ENCODE results near the gene IQSEC1. TPM values are rescaled to one million over a fixed set of nuclear protein-coding genes. Genes with fewer than 3 reads are reported as not detected.

Gene IQSEC1
- total and polyA plus RNA-seq, 9 of the 15 experiments (the other 6 are each of a cell fraction or from before 2014, with no cell fraction given), result 0.56 to 39.0 (median 6.8) TPM

DNA sequence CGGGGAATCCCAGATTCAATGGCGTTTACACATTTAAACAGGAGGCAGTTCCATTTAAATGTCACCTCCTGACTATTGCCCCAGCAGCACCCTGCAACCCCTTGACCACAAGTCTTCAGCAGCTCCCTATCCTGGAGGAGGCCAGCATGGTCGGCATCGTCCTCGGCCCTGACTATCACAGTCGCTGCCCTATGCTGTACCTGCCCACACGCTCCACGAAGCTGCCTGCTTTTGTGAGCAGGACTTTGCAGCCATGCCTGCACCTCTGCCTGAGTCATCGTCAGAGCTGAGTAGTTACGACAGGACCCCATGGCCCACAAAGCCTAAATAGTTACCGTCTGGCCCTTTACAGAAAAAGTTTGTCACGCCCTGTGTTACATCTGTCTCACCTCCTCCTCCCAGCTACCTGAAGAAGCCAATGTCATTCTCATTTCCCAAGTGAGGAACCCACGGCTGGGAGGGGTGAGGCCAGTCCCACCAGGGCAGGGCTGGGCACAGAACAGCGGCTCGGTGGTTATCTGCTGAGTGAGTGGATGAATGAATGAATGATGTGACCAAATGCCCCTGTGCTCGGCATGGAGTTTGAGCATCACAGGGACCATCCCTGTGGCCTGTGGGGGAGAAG, 47.8 kb upstream of the IQSEC1 start:
- WGBS (ENCODE audit: insufficient coverage, low coverage, missing lambda C conversion rate), result 1% methylated on average over 16 of the region's 16 CpGs
- H3K79me2 ChIP-seq (ENCODE audit: control insufficient read depth, insufficient read depth, low read length), result no peaks in the 10 kb centered on the region
- H3K9me1 ChIP-seq (ENCODE audit: control insufficient read depth, insufficient read depth, low read length), result no peaks in the 10 kb centered on the region
- H3K36me3 ChIP-seq (ENCODE audit: control insufficient read depth, insufficient read depth, low read length), result no peaks in the 10 kb centered on the region
- H3K4me1 ChIP-seq (replicated peaks in 1 of 2; ENCODE audit: control insufficient read depth in 2 of 2, insufficient read depth in 2 of 2, low read length in 2 of 2), result peaks cover 0 to 2% of the 10 kb centered on the region in 2 experiments; a peak in 1 of 5 replicates
- BruUV-seq (replicated peaks), result no TSS peak
- in situ Hi-C loops (cut with MboI), result no loop called here
- no peak overlapping the region for H3K27ac ChIP-seq (ENCODE audit: extremely low read depth, low read depth, low read length)
- ATAC-seq (no peak), FAIRE-seq (no peak), DNase-seq (ENCODE audit: extremely low read depth in 1 of 4, low spot score in 3 of 4) (no peak)
- POLR2A ChIA-PET, result interaction anchor here (2.2 kb wide), 1 partner anchor 14 kb away, joined by 8 read pairs; no protein-coding TSS in a partner anchor
- TF ChIP-seq TEAD2 (tag; IDR thresholded peaks at IDR 0.05), result no peak
- no peak for TF ChIP-seq PATZ1 (CRISPR knock-in tag; IDR thresholded peaks at IDR 0.05; ENCODE audit: borderline replicate concordance)
- TF ChIP-seq NKRF (IDR thresholded peaks at IDR 0.05; ENCODE audit: borderline replicate concordance), result no peak
- no peak for TF ChIP-seq ZBTB8A (IDR thresholded peaks at IDR 0.05; ENCODE audit: partially characterized antibody)
- TF ChIP-seq GTF2B (IDR thresholded peaks at IDR 0.05; ENCODE audit: extremely low read depth, insufficient read length), result no peak
- no peak for TF ChIP-seq ZNF184 (CRISPR knock-in tag; IDR thresholded peaks at IDR 0.05)
- no peak for TF ChIP-seq TAF1 (IDR thresholded peaks at IDR 0.05; ENCODE audit: control insufficient read depth, extremely low read depth, insufficient read depth, low read length, severe bottlenecking)
- no peak for TF ChIP-seq FOSL1 (tag; conservative IDR thresholded peaks at IDR 0.05)
- TF ChIP-seq NFYB (IDR thresholded peaks at IDR 0.05; ENCODE audit: extremely low read depth, insufficient read length), result no peak
- no peak for TF ChIP-seq E2F3 (CRISPR knock-in tag; IDR thresholded peaks at IDR 0.05)
- TF ChIP-seq TRIM24 (IDR thresholded peaks at IDR 0.05), result no peak
- TF ChIP-seq HDAC3 (IDR thresholded peaks at IDR 0.05; ENCODE audit: borderline replicate concordance, partially characterized antibody), result no peak
- no peak for TF ChIP-seq POLR2AphosphoS5 (IDR thresholded peaks at IDR 0.05; ENCODE audit: control insufficient read depth, insufficient read depth, low read depth, low read length)
- intact Hi-C loops (cut with micrococcal nuclease), result no loop called here
- H4K20me1 ChIP-seq (replicated peaks; ENCODE audit: control insufficient read depth, insufficient read depth, low read length), result peaks cover 25% of the 10 kb centered on the region
- H3K9me3 ChIP-seq (replicated peaks; ENCODE audit: control insufficient read depth, insufficient read depth, low read depth, low read length), result no peaks in the 10 kb centered on the region
- no peak overlapping the region for H3K4me2 ChIP-seq (ENCODE audit: insufficient read depth, low read length)
- no peak overlapping the region for H3K4me3 ChIP-seq
- H2AFZ ChIP-seq (ENCODE audit: low read depth, low read length), result no peak overlapping the region
- CTCF ChIA-PET (ENCODE audit: low intra/inter-chr PET ratio), result no interaction called here
- H3K27me3 ChIP-seq (ENCODE audit: control insufficient read depth in 2 of 2, insufficient read depth in 2 of 2, low read length in 2 of 2), result peaks cover 60 to 78% of the 10 kb centered on the region in 2 experiments
- H3K9ac ChIP-seq (ENCODE audit: insufficient read depth in 1 of 2, low read depth in 2 of 2, low read length in 2 of 2), result no peak overlapping the region
